HG02885 (cell line): ENCODE results near the gene KRT73.
"Not testable (repeated sequence)": the region's sequence is repeated elsewhere in the genome, so short reads cannot be mapped to it uniquely, and the experiment has no call there.

Source experiments
- ATAC-seq: cut with Tn5 transposase; IDR thresholded peaks from one replicate; pipeline ENCODE4 v1.9.1; 2021; ENCODE audit warnings: mild to moderate bottlenecking; ENCODE audit not compliant: unreplicated experiment, poor library complexity

KRT73 gene

DNA sequence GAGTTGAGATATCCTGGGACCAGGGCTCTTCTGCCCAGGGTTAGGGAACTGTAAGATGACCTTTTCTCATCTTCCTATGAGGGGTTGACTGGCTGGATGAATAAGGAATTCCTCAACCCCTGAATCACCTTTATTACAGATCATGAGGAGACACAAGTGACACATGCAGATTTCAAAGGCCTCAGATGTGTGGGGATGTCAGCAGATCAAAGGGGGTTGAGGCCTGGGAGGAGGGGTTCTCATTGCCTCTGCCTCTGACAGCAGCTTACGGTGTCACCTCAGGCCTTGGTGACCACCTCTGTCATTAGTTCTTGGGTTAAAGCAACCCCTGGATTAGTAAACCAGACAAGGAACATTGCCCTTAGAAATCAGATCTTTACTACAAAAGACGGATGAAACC is 15.0 kb downstream of the KRT73 start:
- ATAC-seq: no peak

DNA sequence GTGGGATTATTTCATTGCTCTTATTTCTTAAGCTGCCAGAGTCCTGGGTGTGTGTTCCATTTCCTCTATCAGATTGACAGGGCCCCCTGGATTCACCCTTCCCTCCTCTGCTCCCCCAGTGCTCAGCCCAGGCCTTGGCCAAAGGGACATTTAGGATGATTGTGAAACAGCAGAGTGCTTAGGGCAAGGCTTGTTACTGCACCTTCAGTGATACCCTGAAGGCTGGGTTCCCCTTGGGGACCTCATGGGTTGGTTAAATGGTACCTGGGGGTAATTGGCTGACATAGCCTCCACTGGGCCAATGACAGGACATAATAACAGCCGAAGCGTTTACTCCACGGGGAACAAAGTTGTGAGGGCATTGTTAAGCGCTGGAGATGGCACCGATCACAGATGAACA is 15.8 kb downstream of the KRT73 start:
- ATAC-seq: no peak

DNA sequence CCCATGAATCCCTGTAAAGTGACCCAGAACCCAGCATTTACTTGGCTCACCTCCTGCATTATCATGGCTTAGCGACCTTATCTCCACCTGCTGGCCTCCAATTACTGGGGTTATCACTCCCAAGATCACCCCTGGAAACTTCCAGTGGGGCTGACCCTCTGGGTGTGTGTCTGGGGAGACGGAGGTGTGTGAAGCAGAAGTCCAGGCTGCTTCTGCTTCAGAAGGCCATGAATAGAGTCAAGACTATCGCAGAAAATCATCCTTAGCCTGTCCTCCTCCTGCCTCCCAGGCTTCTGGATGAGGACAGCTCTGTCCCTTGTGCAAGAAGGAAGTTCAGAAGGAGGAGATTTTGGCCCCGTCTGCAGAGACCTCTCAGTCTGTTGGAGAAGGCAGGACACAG is 16.7 kb downstream of the KRT73 start:
- ATAC-seq: no peak

DNA sequence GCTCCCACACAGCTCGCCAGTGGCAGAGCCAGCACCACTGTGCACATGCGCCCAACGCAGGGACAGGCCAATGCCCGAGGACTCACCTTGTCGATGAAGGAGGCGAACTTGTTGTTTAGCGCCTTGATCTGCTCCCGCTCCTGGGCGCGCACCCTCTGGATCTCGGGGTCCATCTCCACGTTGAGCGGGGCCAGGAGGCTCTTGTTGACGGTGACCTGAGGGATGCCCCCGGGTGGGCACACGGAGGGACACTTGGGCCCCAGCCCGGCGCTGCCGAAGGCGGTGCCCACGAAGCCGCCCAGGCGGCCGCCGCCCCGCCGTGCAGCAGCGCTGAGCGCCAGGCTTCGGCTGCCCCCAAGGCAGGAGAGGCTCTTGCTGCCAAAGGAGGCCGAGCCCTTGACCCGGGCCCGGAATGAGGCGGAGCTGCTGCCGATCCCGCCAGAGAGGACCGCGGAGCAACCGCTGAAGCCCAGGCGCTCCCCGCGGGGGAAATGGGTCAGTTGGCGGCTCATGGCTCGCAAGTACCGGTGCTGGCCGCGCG is 17.3 kb downstream of the KRT73 start, which contains the start of gene KRT72:
KRT72 (minus strand) TSS at position 523 of the 541 bp plus-strand sequence; CDS start at position 512, 11 bp downstream.
- no peak for ATAC-seq

DNA sequence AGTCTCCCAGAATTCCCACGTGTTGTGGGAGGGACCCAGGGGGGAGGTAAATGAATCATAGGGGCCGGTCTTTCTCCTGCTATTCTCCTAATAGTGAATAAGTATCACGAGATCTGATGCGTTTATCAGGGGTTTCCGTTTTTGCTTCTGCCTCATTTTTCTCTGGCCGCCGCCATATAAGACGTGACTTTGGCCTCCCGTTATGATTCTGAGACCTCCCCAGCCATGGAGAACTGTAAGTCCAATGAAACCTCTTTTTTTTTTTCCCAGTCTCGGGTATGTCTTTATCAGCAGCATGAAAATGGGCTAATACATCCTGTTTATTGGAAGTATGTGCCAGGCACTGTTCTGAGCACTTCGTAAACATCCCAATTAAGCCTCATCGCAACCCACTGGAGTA is 17.9 kb downstream of the KRT73 start:
- ATAC-seq: no peak

DNA sequence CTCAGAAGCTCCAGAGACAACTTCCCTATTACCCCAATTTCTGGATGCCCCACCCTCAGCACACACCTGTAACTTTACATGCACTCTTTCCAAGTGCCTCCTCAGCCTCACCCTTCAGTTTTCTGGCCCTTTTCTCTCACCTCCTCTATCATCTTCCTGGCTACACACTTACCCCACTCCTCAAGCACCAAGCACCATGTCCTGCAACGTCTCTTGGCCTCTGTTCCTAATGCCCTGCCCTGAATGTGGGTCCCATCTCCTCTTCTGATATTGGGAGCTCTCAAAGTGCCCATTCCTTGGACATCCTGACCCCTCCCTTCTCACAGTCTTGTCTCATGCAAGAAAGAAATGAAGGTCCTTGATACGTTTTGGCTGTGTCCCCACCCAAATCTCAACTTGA is 18.3 kb downstream of the KRT73 start:
- ATAC-seq: no peak

DNA sequence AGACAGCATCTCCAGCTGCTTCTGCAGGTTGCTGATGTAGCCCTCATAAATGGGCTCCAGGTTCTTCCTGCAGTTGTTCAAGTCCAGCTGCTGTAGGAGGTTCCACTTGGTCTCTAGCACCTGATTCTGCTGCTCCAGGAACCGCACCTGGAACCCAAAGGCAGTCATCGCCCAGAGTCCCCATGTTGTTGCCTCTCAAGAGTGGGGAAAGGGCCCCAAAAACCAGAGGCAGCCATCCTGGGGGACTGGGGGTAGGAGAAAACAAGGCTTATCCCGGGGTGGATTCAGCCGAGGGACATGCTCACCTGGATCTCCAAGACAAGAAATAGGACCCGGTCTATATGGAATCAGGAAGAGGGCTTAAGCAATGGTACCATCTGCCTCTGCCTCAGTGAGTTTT is 19.4 kb downstream of the KRT73 start:
- ATAC-seq: no peak

DNA sequence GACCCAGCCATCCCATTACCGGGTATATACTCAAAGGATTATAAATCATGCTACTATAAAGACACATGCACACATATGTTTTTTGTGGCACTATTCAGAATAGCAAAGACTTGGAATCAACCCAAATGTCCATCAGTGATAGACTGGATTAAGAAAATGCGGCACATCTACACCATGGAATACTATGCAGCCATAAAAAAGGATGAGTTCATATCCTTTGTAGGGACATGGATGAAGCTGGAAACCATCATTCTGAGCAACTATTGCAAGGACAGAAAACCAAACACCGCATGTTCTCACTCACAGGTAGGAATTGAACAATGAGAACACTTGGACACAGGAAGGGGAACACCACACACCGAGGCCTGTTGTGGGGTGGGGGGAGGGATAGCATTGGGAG is 24.1 kb downstream of the KRT73 start:
- ATAC-seq: not testable (repeated sequence)

DNA sequence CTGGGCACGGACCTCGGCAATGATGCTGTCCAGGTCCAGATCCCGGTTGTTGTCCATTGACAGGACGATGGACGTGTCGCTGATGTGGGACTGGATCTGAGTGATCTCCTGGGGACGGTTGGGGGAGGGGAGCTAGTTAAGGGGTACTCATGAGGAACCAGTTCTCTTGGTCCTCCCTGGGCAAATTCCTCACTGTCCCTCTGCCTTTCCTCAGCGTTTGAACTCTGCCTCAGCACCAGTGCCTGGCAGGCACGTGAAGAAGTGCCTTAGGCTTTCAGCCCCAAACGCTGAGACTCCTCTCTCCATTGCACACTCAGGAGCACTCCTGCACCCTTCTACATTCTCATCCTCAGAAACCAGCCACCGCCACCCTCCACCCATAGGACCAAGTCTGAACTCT is 26.8 kb downstream of the KRT73 start:
- ATAC-seq: no peak

DNA sequence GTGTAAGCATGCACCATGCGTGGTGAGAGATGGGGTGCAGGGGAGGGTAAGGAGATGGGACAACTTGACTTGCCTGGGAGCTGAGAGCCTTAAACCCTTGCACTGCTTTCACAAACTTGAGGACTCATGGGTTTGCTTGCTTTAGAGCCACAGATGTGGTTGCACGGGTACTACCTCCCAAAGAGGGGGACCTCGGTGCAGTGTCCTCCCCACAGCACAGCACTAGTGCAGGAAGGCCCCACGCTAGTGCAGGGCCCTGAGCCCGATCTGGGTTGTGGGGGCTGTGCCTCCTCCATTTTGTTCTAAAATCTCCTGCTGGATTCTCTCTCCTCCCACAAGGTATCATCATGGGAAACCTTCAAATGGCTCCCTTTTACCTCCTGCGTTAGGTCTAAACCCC is 28.3 kb downstream of the KRT73 start:
- no peak for ATAC-seq

DNA sequence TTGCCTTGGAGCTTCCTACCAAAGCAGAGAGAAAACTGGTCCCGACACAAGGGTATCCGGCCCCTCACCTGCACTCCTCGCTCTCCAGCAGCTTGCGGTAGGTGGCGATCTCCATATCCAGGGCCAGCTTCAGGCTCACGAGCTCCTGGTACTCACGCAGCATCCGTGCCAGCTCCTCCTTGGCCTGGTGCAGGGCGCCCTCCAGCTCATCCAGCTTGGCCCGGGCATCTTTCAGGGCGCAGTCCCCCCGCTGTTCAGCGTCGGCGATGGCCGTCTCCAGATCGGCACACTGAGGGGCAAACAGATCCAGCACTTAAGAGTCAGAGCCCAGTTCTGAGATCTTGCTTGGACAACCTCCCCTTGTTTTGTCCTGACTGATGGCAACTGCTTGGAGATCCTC is 30.8 kb downstream of the KRT73 start:
- ATAC-seq: no peak

DNA sequence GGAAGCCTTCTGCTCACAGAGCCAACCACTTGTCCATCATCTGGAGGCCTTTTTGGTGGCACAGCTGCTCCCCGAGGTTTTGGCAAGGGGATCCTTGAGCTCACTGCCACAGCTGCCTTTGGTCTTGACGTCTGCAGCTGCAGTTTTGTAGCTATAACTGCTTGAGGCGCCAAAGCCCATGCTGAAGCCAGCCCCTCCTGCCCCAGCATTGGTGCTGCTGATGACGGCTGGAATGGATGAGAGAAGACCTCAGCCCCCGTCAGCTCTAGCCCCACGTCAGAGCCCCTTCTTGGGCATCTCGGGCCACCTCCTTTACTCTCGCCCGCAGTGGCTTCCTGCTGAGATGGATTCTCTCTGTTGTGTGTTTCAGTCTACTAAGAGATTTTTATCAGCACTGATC is 32.4 kb downstream of the KRT73 start:
- no peak for ATAC-seq

DNA sequence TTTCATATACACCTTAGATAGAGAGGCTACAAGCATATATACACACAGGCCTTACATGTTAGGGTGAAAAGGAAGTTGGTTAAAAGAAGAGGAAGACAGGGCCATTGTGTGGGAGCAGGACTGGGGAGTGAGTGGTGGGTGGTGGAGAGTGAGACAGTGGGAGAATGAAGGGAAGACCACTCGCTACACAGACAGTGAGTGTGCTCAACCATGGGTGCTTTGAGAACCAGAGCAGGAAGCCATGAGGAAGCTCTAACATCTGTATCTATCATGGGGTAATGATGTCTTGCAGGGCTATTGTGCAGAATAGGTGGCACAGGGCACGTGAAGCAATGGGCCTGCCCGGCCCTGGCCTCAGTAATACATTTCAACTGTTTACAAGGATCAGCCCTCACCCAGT is 33.3 kb downstream of the KRT73 start:
- no peak for ATAC-seq

DNA sequence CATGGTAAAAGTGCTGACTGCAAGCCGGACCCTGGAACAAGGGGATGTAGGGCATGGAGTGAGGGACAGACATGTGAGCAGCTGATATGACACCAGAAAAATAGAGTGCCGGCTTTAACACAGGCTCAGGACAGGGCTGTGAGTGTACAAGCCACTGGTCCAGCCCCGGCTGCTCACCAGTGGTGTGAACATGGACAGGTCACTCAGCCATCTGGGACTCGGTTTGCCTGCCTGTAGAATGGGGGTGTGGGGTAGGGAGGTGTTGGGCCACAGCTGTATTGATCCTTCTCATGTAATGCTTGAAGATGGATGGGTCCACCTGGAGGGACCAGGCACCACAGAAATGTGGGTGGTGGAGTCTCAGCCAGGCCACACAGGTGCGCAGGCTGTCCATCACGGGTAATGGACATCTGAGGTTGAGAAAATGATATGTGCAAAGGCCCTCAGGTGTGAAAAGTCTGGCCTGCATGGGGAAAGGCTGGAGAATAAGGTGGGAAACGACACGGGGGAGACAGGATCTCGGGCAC is 34.1 kb downstream of the KRT73 start:
- no peak for ATAC-seq

DNA sequence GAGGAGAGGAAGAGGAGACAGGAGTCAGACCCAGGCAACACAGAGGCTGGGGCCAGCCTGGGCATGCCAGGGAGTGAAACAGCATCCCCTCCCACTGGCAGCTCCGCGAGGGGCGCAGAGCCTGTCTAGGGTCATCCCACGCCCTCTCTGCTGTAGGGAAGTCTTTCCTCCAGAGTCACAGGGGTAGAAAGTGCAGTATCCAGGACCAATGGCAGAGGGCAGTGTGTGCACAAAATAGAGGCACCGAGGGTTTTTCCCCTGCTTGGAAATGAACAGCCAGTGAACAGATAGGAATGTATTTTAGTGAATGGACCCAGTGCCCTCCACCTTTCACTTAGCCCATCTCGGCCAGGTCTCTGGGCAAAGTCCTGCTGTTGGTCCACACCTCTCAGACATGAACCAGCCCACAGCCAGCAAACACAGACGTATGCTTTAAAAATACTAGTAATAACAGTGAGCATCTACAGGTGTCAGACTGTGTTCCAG is 35.3 kb downstream of the KRT73 start:
- no peak for ATAC-seq

DNA sequence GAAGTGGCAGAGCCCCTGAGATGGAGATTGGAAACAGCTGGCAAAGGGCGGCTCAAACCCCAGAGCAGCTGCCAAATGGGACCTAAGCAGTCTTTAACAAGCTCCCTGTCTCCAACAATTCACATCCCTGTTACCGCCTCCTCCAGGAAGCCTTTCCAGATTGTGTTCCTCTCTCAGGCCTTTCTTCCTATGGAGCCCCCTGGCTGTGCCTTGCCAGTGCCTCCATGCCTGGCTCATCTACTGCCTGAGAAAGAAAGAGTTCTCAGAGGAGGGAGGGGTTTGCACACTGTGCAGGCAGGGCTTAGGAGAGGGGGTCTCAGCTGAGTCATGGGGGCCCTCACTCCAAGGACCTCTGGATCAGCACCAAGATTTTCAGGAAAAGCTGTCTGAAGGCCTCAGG is 35.9 kb downstream of the KRT73 start:
- no peak for ATAC-seq

DNA sequence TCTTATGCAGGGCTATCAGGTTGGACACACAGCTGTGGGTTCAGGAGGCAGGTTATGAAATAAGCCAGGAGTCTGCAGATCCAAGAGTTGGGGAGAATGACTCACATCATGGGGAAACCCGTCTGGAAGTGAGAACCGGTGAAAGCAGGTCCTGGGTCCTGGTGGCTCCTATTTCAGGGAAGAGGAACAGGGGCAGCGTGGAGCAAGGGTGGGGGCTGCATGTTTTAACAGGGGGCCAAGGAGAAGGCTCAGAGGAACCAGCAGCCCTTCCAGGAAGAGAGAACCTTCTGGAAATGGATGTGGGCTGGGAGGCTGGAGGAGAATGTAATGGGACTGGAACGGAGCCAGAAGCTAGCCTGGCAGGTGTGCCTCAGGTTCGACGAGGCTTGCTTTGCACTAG is 36.9 kb downstream of the KRT73 start:
- no peak for ATAC-seq

DNA sequence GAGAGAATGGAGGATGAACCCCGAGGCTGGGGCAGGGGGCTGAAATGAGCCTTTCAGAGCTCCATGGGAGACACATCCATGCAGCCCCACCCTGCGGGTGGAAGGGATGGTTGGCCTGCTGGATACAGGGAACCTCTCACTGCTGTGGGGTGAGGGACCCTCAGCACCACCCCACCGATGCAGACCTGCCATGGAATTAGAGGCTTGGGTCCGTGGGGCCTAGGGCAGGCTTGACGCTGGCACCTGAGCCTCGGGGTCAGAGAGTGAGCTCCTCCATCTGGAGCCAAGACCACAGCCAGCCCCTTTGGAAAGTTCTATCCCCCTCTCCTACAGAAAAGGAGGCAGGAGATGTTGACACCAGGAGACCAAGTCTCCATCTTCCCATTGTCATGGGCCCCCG is 37.3 kb downstream of the KRT73 start:
- ATAC-seq: no peak

DNA sequence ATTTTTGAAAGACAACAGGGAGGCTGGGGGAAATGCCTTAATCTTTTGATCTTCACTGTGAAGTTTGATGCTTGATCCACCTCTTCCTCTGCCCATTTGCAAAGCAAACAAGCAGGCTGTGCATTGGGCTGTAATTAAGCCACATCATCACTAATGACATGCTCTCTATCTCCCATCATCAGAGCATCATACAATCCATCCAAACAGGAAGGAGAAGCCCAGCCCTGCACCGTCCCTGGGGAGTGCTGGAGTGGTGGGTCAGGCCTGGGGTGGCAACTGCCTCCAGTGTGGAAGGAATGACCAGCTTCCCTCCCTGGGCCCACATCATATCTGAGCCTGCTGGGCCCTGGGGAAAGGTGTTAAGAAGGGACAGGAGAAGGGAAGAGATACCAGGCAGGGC is 37.9 kb downstream of the KRT73 start:
- ATAC-seq: no peak

DNA sequence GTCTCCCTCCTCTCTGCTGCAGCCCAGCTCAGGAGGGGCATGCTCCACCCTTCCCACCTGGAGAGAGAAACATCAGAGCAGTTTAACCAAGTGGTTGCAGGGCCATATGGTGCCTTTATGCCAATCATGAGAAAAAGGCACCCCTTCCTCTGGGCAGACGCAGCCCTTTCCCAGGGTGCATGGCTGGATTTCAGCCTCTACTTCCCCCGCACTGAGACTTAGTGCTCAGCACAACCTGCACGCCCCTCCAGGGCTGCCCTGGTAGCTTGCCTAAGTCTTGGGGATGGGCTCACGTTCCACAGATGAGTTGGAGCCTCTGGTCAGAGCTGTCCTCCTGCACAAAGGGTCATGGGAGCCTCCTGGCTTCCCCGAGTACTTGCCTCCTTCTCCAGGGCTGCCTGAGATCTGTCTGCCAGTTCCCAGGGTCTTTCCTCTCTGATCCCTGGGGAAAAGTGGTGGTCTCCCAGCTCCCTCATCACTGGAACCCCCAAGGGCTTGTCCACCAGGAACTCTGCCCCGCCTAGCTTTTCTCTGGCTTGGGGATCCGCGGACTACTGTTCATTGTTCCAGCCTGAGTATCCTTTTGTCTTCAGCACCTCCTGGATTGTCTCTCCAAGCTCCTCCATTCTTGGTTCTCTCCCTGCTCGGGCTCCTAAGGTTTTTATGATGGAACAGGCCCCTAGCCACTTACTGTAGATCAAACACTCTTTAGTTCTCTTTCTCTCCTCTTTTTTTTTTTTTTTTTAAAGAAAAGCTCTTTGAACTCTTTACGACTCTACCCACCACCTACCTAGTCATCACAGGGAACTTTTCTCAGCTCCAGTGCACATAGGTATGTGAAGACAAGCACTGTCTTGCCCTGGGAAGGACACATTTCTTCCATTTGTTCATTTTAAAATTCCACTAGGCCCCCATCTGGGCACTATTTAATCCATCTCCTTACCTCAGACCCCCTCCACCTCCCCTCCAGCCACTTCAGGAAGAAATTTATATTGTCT is 38.6 kb downstream of the KRT73 start:
- no peak for ATAC-seq

DNA sequence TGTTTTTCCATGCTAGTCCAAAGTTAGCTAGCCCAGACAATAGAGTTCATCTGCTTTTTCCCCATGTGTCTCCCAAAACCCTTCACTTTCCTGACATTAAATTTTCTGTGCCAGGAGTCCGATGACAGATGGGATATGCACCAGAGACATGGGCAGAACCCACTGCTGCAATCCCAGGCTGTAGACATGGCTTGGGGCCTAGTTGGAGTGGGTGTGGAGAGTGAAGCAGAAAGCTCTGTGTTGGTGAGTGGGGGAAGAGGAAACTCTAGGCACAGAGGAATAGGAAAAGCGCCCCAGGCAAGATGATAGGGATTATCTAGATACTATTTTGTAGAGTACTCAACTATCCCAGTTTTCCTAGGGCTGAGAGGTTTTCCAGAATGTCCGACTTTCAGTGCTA is 39.9 kb downstream of the KRT73 start:
- no peak for ATAC-seq
